ENCODE data around the gene PVALB.

The PVALB gene

DNA sequence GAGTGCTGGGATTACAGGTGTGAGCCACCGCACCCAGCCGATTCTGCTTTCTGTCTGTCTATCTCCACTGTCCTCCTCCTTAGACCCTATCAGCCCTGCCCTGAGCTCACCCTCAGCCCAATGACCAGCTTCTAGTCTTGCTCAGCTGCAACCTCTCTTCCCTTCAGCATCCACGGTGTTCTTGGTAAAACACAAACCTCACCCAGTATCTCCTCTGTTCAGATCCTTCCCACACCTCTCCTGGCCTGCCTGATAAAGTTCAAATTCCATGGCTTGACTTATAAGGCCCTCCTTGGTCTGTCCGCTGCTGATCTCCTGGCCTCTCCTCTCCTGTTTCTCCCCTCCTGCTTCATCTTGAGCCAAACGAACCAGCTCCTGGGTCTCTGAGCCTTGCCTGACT, 29.4 kb upstream of the PVALB start:
- DNase-seq = no peak

DNA sequence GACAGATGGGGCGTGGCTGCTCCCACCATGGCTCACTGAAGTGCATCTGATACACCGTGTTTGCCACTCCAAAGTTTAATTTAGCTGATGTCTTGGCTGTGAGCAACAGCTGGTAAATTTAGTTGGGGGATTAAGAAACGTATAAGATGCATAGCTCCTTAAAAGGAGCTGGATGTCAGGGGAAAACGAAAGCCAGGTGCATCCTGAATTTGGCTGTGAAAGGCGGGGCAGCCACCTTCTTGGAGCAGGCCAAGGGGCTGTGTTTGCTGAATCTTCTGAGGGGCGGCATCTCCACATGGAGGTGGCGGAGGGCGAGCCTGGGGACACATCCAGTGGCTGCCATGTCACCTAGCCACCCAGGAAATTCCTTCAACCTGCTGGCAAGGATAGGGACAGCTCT, 23.3 kb upstream of the PVALB start:
- no peak for DNase-seq

DNA sequence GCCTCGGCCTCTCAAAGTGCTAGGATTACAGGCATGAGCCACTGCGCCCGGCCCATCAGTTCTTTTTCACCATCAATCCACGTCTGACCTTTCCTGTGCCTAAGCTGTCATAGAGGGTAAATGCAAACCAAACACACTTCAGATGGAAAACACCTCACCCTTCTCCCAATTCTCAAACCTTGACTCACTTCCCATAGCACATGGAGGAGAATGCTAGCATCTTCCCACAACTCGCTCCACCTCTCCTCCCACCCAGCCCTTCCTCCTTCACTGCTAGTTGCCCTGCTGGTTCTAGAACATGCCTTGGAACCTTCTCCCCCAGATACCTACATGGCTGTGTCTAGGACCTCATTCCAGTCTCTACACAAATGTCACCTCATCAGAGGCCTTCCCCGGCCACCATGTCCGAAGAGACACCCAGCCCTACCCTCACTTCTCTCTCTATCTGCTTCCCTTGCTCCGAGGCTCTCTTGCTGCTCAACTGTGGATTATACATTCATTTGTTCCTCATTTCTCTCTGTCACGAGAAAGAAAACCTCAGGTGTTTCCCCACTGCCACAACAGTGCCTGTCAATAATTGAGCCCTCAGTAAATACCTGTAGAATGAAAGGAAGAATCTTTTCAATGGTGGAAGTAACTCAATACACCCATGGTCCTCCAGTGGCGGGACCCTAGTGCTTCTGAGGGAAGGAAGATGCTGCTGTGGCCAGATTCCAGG, 22.7 kb upstream of the PVALB start:
- DNase-seq = no peak

DNA sequence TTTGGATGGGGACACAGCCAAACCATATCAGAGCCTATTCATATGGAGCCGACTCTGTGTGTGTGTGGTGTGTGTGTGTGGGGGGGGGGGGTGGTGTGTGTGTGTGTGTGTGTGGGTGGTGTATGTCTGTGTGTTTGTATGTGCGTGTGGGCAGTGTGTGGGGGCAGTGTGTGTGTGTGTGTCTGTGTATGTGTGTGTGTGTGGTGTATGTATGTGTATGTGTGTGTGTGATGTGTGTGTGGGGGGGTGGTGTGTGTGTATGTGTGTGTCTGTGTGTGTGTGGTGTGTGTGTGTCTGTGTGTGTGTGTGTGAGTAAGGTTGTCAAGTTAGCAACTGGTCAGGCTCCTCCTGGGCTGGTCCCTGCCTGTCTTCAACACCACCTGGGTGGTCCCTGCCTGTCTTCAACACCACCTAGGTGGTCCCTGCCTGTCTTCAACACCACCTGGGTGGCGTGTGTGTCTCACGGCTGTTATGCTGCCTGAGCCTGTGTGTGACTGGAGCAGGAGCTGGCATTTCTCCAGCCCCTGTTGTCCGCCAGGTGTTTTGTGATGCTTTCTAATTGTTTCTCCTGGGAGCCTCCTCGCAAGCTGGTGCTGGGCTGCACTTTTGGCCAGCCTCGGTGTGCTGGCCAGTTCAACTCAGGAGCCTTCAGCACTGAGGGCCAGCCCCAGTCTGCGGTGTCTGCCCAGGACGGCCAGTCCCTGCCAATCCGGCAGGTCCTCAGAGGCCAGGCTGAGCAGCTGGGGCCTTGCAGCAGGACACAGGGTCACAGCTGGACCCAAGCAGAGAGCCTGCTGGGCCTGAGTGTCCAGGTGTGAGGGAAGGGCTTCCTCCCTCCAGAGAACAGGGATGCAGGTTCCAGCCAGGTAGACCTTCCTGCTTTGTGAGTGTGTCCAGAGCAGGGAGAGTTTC, 21.5 kb upstream of the PVALB start:
- peak in 1 of 2 experiments; percentile 14 for DNase-seq

DNA sequence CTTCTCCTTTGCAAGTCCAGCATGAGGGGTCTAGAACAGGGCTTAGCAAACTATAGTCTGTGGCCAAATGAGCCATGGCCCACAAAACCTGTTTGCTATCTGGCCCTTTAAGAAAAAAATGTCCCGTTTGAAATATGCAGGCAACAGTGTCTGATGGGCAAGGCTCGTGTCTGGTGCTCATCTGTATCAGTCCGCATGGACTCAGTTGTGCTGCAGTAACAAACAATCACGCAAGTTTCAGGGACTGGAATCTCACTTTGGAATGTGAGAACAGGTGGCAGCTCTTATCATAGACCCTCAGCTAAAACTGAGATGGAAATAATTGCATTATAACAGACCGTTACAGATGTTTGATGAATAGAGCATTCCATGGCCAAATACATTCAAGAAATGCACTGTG, 19.1 kb upstream of the PVALB start:
- DNase-seq = no peak

DNA sequence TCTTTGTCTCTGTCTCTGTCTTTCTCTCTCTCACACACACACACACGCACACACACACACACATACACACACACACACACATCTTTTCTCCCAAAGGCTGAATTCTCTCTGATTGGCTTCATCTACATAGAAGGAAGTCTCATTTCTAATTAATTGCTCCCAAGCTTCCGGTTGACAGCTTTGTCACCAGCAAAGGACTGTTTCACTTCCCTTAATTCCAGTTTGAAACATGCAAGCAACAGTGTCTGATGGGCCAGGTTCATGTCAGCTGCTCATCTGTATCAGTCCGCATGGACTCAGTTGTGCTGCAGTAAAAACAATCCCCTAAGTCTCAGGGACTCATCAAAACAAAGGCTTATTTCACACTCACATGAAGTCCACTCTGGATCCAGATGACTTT, 16.2 kb upstream of the PVALB start:
- DNase-seq = no peak

DNA sequence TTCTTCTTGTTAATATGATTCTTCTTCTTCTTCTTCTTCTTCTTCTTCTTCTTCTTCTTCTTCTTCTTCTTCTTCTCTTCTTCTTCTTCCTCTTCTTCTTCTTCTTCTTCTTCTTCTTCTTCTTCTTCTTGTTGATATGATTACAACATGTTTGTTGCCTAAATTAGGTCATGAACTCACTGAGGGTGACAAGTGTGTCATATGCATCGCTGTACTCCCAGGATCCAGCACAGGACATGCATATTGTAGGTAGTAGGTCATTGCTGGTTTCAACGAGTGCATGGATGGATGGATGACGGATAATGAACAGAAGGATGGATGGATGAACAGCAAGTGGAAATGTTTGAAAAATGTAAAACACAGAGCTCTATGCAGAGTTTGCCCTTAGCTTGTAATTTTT, 14.9 kb upstream of the PVALB start:
- DNase-seq = no peak

DNA sequence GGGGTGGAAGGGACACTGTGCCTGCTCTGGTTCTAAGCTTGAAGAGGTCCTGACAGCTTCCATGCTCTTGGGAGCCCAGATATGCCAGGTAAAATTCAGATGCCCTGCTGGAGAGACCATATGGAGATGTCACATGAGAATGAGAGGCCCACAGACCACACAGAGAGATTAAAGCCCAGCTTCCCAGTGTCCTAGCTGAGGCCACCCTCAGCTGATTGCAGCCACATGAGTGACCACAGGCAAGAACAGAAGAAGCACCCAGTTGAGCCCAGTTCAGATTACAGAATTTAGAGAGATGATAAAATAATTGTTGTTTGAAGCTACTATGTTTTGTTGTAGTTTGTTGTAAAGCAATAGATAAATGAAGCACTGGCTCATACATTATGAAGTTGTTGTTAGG, 14.4 kb upstream of the PVALB start:
- DNase-seq = no peak

DNA sequence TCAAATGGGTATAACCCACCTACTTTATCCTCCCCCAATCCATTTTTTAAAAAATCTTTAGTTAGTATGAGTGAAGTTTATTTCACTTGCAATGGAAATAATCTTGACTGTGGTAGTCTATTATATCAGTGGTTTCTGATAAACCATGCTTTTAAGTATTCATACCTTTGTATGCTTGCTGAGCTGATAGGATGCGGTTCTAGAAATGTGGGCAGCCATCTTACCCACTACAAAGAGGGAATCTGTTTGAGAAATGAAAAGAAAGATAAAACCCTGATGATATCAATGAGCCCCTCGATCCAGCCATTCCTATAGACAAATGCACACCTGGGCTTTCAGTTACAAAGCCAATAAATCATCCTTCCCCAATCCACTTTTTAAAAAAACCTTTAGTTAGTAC, 13.8 kb upstream of the PVALB start:
- DNase-seq = no peak

DNA sequence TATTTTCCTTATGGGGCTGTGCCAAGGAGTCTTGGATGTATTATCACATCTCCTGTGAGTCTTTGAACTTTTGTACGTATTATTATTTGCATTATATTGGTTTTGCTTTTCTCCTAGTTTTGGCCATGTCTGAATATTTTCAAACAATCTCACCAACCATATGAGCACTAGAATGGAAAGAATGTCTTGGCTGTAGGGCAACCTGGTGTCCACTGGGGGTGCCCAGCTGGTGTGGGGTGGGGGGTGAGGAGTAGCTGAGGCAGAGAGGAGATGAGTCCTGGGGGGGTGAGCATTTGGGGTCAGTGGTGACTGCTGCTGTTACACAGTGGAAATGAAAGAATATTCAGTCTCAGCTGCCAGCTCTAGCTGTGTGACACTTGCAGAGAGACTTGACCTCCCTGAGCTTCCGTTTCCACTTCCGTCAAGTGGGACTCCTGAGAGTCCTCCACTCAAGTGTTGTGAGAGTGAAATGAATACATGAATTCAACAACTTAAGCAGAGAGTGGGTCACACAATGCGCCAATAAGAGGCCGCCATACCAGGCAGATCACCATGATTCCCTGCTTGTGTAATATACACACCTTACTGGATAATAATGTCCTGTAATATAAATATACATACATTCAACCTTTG, 12.7 kb upstream of the PVALB start:
- DNase-seq = no peak

DNA sequence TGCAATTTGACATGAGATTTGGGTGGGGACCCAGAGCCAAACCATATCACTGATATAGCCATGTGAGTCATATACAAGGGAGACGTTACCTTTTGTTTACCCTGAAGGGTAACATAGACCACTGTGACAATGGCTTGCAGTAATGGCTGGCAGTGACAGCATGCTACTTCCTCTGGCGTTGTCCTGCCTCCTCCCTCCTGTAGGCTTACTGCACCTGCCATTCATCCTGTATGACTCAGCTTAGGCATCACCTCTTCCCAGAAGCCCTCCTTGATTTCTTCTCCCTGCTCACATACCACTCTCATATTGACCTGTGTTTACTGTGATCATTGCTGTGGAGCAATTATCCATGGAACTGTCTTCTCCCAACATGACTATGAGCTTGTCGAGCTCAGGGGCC, 12.0 kb upstream of the PVALB start:
- DNase-seq = peak in 1 of 2 experiments; percentile 8

DNA sequence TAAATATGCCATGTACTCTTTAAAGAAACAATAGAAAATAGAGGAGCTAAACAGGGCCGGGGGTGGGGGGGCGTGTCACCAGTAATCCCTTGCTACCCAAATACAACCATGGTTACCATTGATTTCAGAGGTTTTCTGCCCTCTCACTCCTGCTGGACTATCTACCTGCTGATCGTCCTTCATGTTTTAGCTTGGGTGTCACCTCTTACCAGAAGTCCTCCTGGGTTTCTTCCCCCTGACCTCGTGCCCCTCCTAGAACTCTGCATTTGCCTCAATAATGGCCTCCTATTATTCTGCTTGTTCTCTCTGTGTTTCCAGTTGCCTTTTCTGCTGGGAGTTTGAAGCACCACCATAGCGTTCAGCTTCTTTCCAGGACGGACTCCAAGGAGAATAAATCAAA, 9.4 kb upstream of the PVALB start:
- no peak for DNase-seq

DNA sequence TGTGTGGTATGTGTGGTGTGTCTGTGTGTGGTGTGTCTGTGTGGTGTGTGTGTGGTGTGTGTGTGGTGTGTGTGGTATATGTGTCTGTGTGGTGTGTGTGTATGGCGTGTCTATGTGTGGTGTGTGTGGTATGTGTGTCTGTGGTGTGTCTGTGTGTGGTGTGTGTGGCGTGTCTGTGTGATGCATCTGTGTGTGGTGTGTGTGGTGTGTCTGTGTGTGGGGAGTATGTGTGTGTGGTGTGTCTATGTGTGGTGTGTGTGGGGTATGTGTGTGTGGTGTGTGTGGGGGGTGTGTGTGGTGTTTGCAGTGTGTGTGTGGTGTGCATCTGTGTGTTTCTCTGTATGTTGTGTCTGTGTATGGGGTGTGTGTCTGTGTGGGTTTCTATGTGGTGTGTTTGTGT, 7.8 kb upstream of the PVALB start:
- no peak for DNase-seq

DNA sequence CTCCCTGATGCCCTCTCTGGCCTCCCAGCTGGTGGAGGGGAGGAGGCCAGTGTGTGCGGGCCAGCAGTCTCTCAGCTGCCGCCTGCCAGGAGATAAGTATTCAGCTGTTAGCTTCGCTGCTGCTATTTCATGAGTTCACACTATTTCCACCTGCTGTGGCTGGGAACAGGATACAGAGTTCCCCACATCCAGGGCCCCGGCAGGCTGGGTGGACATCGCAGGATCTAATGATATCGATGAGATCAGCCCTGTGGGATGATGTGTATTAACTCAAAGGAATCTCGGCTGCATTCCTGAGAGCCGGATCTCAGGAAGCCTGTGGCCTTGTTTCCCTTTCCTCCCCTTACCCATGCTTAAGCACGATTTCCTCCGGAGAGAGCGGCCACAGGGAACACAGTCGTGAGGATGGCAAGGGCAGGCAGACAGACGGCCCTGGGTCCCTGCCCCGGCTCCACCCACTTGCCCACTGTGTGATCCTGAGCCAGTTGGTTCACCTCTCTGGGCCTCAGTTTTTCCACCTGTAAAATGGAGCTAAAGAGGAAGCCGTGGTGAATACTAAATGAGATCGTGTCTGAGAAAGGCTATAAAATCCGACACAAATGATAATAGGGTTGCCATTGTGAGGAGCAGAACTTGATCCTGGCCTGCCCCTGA, 6.5 kb upstream of the PVALB start:
- no peak for DNase-seq

DNA sequence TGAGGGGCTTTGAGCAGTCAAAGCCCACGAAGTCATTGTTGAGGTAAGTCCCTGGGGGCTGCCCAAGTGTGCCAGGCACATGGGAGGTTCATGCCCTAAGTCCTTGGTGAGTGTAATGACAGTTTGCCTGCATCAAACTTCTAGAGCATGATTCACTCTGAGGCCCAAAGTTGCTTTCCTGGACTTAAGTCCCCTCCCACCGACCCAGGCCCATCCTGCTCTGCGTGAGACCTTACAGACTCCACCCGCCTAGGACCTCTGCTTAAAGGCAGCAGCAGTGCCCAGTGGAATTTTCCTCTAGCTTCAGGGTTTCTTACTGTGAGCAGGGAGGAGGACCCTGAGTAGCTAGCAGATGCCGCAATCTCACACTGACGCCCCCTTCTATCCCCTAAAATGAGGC, 5.7 kb upstream of the PVALB start:
- DNase-seq = no peak

DNA sequence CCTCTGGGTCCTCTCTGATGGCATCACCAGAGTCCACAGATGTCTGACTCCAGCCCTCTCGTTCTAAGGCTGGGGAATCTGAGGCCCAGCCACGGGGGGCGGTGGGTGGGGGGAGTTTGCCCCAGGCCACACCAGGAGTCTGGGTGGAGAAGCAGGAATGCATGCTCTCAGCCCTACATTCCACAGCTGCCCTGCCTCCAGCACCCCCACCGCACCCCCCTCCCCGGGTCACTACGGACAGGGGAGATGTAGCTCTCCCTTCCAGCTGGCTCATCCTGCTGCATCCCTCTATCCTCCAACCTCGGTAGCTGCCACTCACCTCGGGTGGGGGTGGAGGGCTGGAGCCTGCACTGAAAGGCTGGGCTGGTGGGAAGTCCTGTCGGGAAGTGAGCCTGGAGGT, 2.3 kb upstream of the PVALB start:
- DNase-seq = no peak

DNA sequence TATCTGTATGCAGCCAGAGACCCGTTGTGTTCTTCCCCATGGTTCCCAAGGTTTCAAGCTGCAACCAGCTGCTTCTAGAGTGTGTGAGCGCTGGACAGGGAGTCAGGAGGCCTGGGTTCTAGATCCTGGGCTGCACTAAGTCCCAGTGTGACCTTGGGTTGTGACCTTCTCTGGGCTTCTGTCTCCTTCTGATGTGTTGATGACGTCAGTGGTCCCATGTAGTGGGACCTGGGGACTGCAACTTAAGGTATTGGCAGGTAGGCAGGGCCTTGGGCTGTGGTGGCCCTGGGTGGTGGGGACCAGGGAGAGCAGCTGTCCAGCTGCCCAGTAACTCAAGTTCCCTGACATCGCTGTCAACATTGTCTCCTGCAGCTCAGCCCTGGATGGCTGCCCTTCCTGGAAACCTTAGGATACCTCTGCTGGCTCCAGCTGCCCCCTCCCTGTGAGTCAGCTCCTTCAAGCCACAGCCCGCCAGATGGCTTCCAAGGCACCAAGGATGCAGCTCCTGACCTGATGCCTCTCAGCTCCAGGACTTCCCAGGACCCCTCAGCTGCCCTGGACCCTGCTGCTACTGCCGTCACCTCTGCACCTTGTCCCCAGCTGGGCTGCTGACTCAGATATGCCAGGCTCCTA, 1.3 kb upstream of the PVALB start:
- DNase-seq = no peak

DNA sequence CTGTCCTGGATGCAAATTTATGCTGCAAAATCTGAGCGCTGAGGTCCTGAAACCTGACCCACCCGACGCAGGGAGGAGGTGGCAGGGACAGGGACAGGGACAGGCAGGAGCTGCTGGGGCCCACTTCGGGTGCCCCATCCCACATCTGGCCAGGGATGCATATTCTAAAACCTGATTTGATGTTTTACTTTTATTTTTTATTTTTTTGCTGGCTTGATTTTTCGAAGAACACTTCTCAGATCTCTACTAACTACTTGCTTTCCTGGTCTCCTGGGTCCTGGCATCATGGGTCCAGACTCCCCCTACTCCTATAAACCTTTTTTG, 652 bp upstream of the PVALB start:
- no peak for DNase-seq

DNA sequence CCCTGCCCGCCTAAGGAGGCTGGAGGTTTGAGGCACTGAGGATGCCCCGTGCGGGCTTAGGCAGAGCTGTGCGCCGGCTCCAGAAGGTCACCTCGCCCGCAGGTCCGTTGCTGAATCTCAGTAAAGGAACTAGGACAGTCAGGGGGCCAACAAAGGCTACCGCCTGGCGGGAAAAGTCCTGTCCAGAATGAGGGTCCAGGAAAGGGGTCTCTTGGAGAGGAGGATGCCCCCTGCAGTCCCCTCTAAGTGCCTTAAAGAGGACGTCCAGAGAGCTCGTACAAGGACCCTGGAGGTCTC, 548 bp downstream of the PVALB start:
- no peak for DNase-seq

DNA sequence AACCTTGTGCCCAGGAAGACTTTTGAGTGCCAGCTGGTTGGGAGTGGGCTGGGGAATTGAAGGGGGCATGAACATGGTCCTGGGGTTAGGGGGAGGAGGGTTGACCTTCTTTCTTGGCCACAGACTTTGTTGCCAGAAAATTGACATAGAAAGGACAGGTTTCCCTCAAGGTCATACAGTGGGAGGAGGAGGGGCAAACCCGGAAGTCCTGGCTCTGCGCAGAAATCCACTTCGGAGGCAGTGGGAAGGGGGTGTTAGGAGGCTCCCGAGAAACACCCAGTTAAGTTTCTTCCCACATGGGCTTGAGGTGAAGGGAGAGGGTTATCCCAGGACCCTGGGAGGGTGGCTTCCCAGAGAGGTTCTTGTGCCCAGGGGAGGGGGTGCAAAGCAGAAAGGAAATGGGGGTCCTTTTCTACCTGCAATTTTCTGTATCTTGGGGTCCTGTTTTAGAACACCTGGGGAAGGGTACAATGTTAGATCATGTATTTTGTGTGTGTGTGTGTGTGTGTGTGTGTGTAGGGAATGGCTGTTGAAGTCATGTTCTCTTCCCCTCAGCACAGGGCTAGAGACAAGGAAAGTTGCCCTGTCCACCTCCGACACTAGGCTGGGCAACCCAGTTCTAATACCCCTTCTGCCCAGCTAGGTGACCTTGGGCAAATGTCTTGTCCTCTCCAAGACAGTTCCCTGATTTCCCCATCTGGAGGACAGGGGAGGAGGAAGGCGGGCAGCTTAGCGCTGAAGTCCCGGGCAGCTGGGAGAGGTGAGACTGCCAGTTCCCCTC, 1.1 kb downstream of the PVALB start:
- no peak for DNase-seq

DNA sequence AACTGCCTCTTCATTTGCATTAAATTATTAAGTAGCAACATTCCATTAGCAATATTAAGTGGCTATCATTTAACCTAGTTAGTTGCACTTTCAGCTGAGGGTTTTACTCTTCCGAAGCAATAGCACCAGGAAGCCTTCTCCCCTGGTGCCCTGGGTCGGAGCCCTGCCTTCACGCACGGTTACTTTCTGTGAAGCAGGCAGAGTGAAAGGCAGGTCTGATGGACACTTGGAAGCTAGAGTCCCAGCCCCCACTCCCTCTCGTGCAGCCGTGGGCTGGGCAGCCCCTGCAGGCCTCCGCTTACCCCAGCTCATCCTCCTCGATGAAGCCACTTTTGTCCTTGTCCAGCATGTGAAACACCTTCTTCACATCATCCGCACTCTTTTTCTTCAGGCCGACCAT, 2.0 kb downstream of the PVALB start:
- DNase-seq = no peak

DNA sequence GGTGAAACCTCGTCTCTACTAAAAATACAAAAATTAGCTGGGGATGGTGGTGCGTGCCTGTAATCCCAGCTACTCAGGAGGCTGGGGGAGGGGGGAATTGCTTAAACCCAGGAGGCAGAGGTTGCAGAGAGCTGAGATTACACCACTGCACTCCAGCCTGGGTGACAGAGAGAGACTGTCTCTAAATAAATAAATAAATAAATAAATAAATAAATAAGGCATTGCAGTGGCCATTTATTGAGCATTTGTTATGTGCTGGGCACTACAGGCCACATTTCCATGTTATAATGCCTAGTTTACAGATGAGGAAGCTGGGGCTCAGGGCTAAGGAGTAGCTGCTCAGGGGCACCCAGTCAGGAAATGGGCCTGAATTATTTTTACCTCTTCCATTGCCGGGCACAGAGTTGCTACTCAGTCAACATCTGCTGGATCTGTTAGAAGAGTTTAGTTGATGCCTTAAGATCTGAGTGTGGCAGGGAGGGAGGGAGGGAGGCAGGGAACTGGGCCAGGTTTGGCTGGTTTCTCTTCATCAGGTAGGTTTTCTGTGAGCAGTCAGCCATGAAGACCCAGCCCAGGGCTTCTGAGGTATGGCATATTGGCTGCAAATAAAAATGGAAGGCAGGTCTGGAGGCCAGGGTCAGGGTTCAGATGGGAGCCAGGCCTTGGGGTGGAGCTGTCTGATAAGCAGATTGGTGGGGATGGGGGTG, 5.6 kb downstream of the PVALB start:
- DNase-seq = no peak

Data from NCI-H2081 (cell line).